A549 treated with CORT108297 at 1 μM for 4 hours (cell line): ENCODE measurements around the gene KRT86. TPM values are rescaled to one million over a fixed set of nuclear protein-coding genes. Genes with fewer than 3 reads are reported as not detected.

Experiments
- total RNA-seq: library from RNA; stranded (reverse); fragments of 200-300 nt; extraction: Qiagen RNA extraction; gene quantifications from 5 replicates; pipeline ENCODE4 v1.2.3, GENCODE V29; 2022

KRT86 gene
- 28.5 to 47.2 TPM (median 42.7 TPM) in 5 replicates for total RNA-seq

GRCh38 chr12:52274521-52275120 is at the start of gene KRT86:
KRT86 (plus strand) TSS chr12:52274645; CDS start chr12:52301917, 27,272 bp downstream.

GRCh38 chr12:52232674-52233461 is 41.6 kb upstream of the KRT86 start, which contains the start of gene KRT7:
KRT7 (plus strand) TSS chr12:52233243; CDS start chr12:52233297, 54 bp downstream.

GRCh38 chr12:52291267-52291935 is 17.0 kb downstream of the KRT86 start, which contains the start of gene KRT81:
KRT81 (minus strand) TSS chr12:52291534; CDS start chr12:52291465, 69 bp downstream.

GRCh38 chr12:52320784-52321400 is 46.4 kb downstream of the KRT86 start, which contains the start of gene KRT83:
KRT83 (minus strand) TSS chr12:52321398; CDS start chr12:52321335, 63 bp downstream.

Other genes with a start within 250 kb of the KRT86 start
- gene NR4A1, start 223.2 kb upstream of the KRT86 start, total RNA-seq: 29.4 to 44.3 TPM (median 34.2 TPM) in 5 replicates
- 82.5 to 103 TPM (median 103 TPM) in 5 replicates for gene ATG101, start 204.7 kb upstream of the KRT86 start, total RNA-seq
- not detected in 5 replicates for gene SMIM41, start 194.9 kb upstream of the KRT86 start, total RNA-seq
- 48.5 to 70.6 TPM (median 60.1 TPM) in 5 replicates for gene KRT80, start 82.6 kb upstream of the KRT86 start, total RNA-seq
- 4,100 to 4,959 TPM (median 4,677 TPM) in 5 replicates for gene KRT7, start 41.4 kb upstream of the KRT86 start, total RNA-seq
- gene KRT81, start 16.9 kb downstream of the KRT86 start, total RNA-seq: 3,262 to 4,197 TPM (median 4,015 TPM) in 5 replicates
- gene KRT83, start 46.8 kb downstream of the KRT86 start, total RNA-seq: 3.4 to 6.5 TPM (median 5.6 TPM) in 5 replicates
- 0.02 to 0.06 TPM (median 0.05 TPM) in 3 of 5 replicates, not detected in the others for gene KRT85, start 92.8 kb downstream of the KRT86 start, total RNA-seq
- gene KRT84, start 111.0 kb downstream of the KRT86 start, total RNA-seq: not detected in 5 replicates
- gene KRT82, start 131.7 kb downstream of the KRT86 start, total RNA-seq: not detected in 5 replicates
- gene KRT75, start 159.7 kb downstream of the KRT86 start, total RNA-seq: 0.13 to 0.21 TPM (median 0.16 TPM) in 5 replicates
- gene KRT6B, start 177.5 kb downstream of the KRT86 start, total RNA-seq: 0.05 to 0.07 TPM (median 0.06 TPM) in 3 of 5 replicates, not detected in the others
- not detected in 5 replicates for gene KRT6C, start 199.2 kb downstream of the KRT86 start, total RNA-seq
- gene KRT6A, start 218.6 kb downstream of the KRT86 start, total RNA-seq: 1.4 to 2.9 TPM (median 1.6 TPM) in 5 replicates
- 0.08 to 0.27 TPM (median 0.21 TPM) in 5 replicates for gene KRT5, start 245.7 kb downstream of the KRT86 start, total RNA-seq